Sigmoid colon (tissue), 4 donors: ENCODE data around the gene KRTAP12-1.

Experiments used
- EP300 ChIP-seq, 4 donors: sonication (generic); formaldehyde crosslinking; IDR thresholded peaks; one replicate each; pipeline ENCODE4 v1.6.1; 2017; ENCODE audit warnings: antibody characterized with exemption in 4 of 4
- POLR2A ChIP-seq, 2 donors: fragments of 450-650 bp; IDR thresholded peaks; one replicate each; pipeline ENCODE4 v1.6.1; 2016; ENCODE audit warnings: antibody characterized with exemption in 2 of 2, mild to moderate bottlenecking in 2 of 2, moderate library complexity in 2 of 2
- POLR2AphosphoS5 ChIP-seq, 4 donors: sonication (generic); formaldehyde crosslinking; IDR thresholded peaks; one replicate each; pipeline ENCODE4 v1.6.1; 2017; ENCODE audit warnings: antibody characterized with exemption in 4 of 4
- TF ChIP-seq, protein P1 (sequence below), 4 experiments: fragments of 450-650 bp in 3 of 4; fragments of 200-600 bp in 1 of 4; IDR thresholded peaks; one replicate each; pipeline ENCODE4 v1.5.1; 2016 to 2019; ENCODE audit warnings: antibody characterized with exemption in 4 of 4, mild to moderate bottlenecking in 3 of 4, moderate library complexity in 2 of 4

DNA sequence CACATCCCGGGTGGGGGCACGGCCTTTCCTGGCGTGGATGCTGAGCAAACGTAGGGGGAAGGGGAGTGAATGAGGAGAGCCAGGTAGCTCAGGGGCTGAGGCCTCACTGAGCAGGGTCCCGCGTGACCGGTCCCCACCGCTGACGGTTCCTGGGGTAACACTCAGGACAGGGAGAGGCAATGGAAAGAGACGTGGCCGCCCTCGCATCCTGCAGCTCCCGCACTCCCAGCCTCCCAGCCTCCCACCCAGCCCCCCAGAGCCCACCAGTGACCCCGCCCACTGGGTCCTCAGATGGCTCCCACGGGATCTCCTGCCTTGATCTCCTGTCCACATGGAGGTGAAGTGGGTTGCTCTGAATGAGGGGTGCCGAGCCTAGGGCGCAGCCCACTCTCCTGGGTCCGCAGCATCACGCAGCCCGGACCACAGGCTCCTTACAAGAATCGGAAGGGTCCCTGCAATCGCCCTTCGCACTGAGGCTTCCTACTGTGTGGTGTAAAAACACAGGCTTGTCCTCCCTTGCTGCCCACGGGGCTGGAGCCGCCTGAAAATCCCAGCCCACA lies 27.0 kb upstream of the KRTAP12-1 start:
- no peak for TF ChIP-seq POLR2A (IDR thresholded peaks at IDR 0.05)
- TF ChIP-seq, protein P1, sequence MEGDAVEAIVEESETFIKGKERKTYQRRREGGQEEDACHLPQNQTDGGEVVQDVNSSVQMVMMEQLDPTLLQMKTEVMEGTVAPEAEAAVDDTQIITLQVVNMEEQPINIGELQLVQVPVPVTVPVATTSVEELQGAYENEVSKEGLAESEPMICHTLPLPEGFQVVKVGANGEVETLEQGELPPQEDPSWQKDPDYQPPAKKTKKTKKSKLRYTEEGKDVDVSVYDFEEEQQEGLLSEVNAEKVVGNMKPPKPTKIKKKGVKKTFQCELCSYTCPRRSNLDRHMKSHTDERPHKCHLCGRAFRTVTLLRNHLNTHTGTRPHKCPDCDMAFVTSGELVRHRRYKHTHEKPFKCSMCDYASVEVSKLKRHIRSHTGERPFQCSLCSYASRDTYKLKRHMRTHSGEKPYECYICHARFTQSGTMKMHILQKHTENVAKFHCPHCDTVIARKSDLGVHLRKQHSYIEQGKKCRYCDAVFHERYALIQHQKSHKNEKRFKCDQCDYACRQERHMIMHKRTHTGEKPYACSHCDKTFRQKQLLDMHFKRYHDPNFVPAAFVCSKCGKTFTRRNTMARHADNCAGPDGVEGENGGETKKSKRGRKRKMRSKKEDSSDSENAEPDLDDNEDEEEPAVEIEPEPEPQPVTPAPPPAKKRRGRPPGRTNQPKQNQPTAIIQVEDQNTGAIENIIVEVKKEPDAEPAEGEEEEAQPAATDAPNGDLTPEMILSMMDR (IDR thresholded peaks at IDR 0.05): no peak
- no peak for TF ChIP-seq EP300 (IDR thresholded peaks at IDR 0.05)
- TF ChIP-seq POLR2AphosphoS5 (IDR thresholded peaks at IDR 0.05): no peak
